SK-N-SH treated with all-trans-retinoic acid at 6 μM for 48 hours (cell line): ENCODE measurements around the gene GALNTL6.

Source experiments
- ATAC-seq: fragments of 200-7000 bp; cut with Tn5 transposase; 3 replicates; pipeline ENCODE4 v1.9.1; 2020; ENCODE audit warnings: mild to moderate bottlenecking, moderate library complexity
- ARNTL ChIP-seq: fragments of 450-650 bp; formaldehyde crosslinking; IDR thresholded peaks from 2 replicates; pipeline ENCODE4 v1.5.0; 2020; ENCODE audit warnings: low read depth, mild to moderate bottlenecking, moderate library complexity, borderline replicate concordance
- CREB5 ChIP-seq: fragments of 250-450 bp; sonication (Bioruptor Pico); IDR thresholded peaks from 2 replicates; pipeline ENCODE4 v1.5.1; 2020; ENCODE audit warnings: low read depth, mild to moderate bottlenecking, moderate library complexity
- CSDC2 ChIP-seq: fragments of 250-450 bp; sonication (Bioruptor Pico); IDR thresholded peaks from 2 replicates; pipeline ENCODE4 v1.5.0; 2020; ENCODE audit warnings: mild to moderate bottlenecking, moderate library complexity
- CSRNP3 ChIP-seq: fragments of 250-450 bp; sonication (Bioruptor Pico); IDR thresholded peaks from 2 replicates; pipeline ENCODE4 v1.5.1; 2021; ENCODE audit warnings: mild to moderate bottlenecking, moderate library complexity
- GLIS3 ChIP-seq: fragments of 250-450 bp; sonication (Bioruptor Pico); IDR thresholded peaks from 2 replicates; pipeline ENCODE4 v1.5.0; 2020; ENCODE audit warnings: mild to moderate bottlenecking, moderate library complexity
- ISL1 ChIP-seq: fragments of 250-450 bp; sonication (Bioruptor Pico); IDR thresholded peaks from 2 replicates; pipeline ENCODE4 v2.1.2; 2022; ENCODE audit warnings: mild to moderate bottlenecking, moderate library complexity
- OSR1 ChIP-seq: fragments of 250-450 bp; sonication (Bioruptor Pico); IDR thresholded peaks from 2 replicates; pipeline ENCODE4 v1.8.0; 2022; ENCODE audit warnings: moderate library complexity, mild to moderate bottlenecking, inconsistent platforms
- PATZ1 ChIP-seq: fragments of 250-450 bp; sonication (Bioruptor Pico); IDR thresholded peaks from 2 replicates; pipeline ENCODE4 v1.8.0; 2020; ENCODE audit warnings: mild to moderate bottlenecking, moderate library complexity, borderline replicate concordance
- POU6F1 ChIP-seq: fragments of 250-450 bp; sonication (Bioruptor Pico); IDR thresholded peaks from 2 replicates; pipeline ENCODE4 v1.8.0; 2021; ENCODE audit warnings: low read depth, mild to moderate bottlenecking, moderate library complexity, borderline replicate concordance
- PPARA ChIP-seq: fragments of 250-450 bp; sonication (Bioruptor Pico); IDR thresholded peaks from 2 replicates; pipeline ENCODE4 v1.5.0; 2020; ENCODE audit warnings: mild to moderate bottlenecking, borderline replicate concordance
- RARB ChIP-seq: fragments of 250-450 bp; sonication (Bioruptor Pico); IDR thresholded peaks from 2 replicates; pipeline ENCODE4 v1.8.0; 2021; ENCODE audit warnings: mild to moderate bottlenecking, moderate library complexity
- SNAI2 ChIP-seq: fragments of 250-450 bp; sonication (Bioruptor Pico); IDR thresholded peaks from 2 replicates; pipeline ENCODE4 v1.5.0; 2020; ENCODE audit warnings: mild to moderate bottlenecking, moderate library complexity
- TCF4 ChIP-seq: fragments of 250-450 bp; sonication (Bioruptor Pico); IDR thresholded peaks from 2 replicates; pipeline ENCODE4 v1.8.0; 2021; ENCODE audit warnings: mild to moderate bottlenecking, moderate library complexity, borderline replicate concordance
- TOX ChIP-seq: fragments of 250-450 bp; sonication (Bioruptor Pico); IDR thresholded peaks from 2 replicates; pipeline ENCODE4 v1.8.0; 2021; ENCODE audit warnings: mild to moderate bottlenecking, moderate library complexity, borderline replicate concordance
- TSHZ2 ChIP-seq: fragments of 250-450 bp; sonication (Bioruptor Pico); IDR thresholded peaks from 2 replicates; pipeline ENCODE4 v1.5.0; 2020; ENCODE audit warnings: mild to moderate bottlenecking, moderate library complexity
- ZC3H10 ChIP-seq: fragments of 250-450 bp; sonication (Bioruptor Pico); IDR thresholded peaks from 2 replicates; pipeline ENCODE4 v1.5.1; 2021; ENCODE audit warnings: mild to moderate bottlenecking, moderate library complexity
- ZFP3 ChIP-seq: fragments of 250-450 bp; sonication (Bioruptor Pico); IDR thresholded peaks from 2 replicates; pipeline ENCODE4 v1.5.0; 2020; ENCODE audit warnings: mild to moderate bottlenecking, moderate library complexity
- ZFP30 ChIP-seq: fragments of 450-650 bp; formaldehyde crosslinking; IDR thresholded peaks from 2 replicates; pipeline ENCODE4 v1.5.0; 2022; ENCODE audit warnings: mild to moderate bottlenecking, moderate library complexity
- ZNF565 ChIP-seq: fragments of 450-650 bp; formaldehyde crosslinking; conservative IDR thresholded peaks from 2 replicates; pipeline ENCODE4 v1.5.0; 2020; ENCODE audit warnings: low read depth, mild to moderate bottlenecking, moderate library complexity
- ZNF8 ChIP-seq: fragments of 450-650 bp; formaldehyde crosslinking; IDR thresholded peaks from 2 replicates; pipeline ENCODE4 v1.5.0; 2020; ENCODE audit warnings: mild to moderate bottlenecking, moderate library complexity

GALNTL6 gene

GRCh38 chr4:172127168-172127567, 314.0 kb downstream of the GALNTL6 start:
- TF ChIP-seq ZNF8 (CRISPR knock-in tag), result no peak
- no peak for TF ChIP-seq TCF4 (CRISPR knock-in tag)
- no peak for TF ChIP-seq ZFP3
- TF ChIP-seq, all 23 proteins: peak for 0
- no peak for ATAC-seq

GRCh38 chr4:172129593-172129992, 316.4 kb downstream of the GALNTL6 start:
- no peak for ATAC-seq
- TF ChIP-seq ARNTL (CRISPR knock-in tag) (no peak), GLIS3 (CRISPR knock-in tag) (no peak)

- no peak for TF ChIP-seq CREB5
- no peak for TF ChIP-seq RARB (CRISPR knock-in tag)
- TF ChIP-seq ZFP30 (CRISPR knock-in tag), result no peak
- TF ChIP-seq POU6F1, result no peak
- TF ChIP-seq SNAI2 (CRISPR knock-in tag), result no peak
- no peak for TF ChIP-seq TOX (CRISPR knock-in tag)
- no peak for TF ChIP-seq CSRNP3
- no peak for TF ChIP-seq ZNF565 (CRISPR knock-in tag)
- TF ChIP-seq OSR1 (CRISPR knock-in tag), result no peak
- no peak for TF ChIP-seq CSDC2
- no peak for TF ChIP-seq ZFP3
- no peak for TF ChIP-seq ZC3H10 (CRISPR knock-in tag)
- no peak for TF ChIP-seq PPARA (CRISPR knock-in tag)
- no peak for TF ChIP-seq TSHZ2 (CRISPR knock-in tag)
- ATAC-seq, result no peak
Observed at GRCh38 chr4:172134521-172134920, 321.3 kb downstream of the GALNTL6 start.

- TF ChIP-seq ZFP30 (CRISPR knock-in tag) (no peak), GLIS3 (CRISPR knock-in tag) (no peak), ARNTL (CRISPR knock-in tag) (no peak), POU6F1 (no peak), ZFP3 (no peak), PATZ1 (CRISPR knock-in tag) (no peak), CREB5 (no peak), SNAI2 (CRISPR knock-in tag) (no peak), ISL1 (CRISPR knock-in tag) (no peak), TOX (CRISPR knock-in tag) (no peak), CSDC2 (no peak)
- no peak for ATAC-seq
Observed at GRCh38 chr4:172141025-172141424, 327.8 kb downstream of the GALNTL6 start.
